ENCODE measurements around the gene VAC14. TPM values are rescaled to one million over a fixed set of nuclear protein-coding genes. Genes with fewer than 3 reads are reported as not detected.

VAC14 gene
- total and polyA plus RNA-seq, 2 of the 8 experiments (the other 6 are each of a cell fraction or from before 2014, with no cell fraction given), result 56.0 to 108 TPM

DNA sequence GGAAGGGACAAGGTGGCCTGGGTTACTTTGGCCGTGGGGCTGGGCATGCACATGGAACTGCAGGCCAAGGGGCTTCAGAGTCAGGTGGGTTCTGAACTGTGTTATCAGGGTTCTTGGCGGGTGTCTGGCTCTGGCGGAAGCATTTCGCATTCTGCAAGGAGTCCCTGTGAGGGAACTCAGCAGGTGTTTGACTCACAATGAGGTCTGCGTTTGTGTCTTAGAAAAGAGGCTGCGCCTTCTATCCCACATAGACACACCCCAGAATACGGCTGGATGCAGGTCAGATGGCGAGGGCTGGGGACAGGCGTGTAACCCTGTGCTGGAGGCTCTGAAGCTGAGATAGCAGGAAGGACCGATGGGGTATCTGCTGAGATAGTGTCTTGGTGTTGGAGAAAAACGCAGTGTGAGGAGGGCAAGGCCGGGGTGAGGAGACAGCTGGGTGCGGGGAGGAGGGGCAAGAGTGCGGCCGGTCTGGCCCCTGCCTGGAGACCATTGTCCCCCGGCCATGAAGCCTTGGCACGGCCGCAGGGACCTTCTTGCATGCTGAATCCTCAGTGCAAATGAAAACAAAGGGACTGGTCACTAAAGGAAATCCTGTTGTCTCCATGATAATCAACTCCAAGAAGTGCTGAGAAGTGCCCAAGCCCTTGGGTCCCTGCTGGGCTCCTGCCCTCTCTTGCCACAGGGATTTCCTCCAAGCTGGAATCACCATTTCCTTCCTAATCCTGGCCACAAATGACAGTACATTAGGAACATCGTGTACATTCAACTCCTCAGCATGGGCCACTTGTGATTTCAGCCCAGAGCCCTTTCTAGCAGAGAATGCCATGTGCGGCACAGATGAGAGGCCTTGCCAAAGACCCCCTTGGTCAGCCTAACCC, 92.4 kb downstream of the VAC14 start:
- H4K5ac ChIP-seq (ENCODE audit: insufficient read length, low read depth, low read length), result peak overlapping the region; percentile 22
- H3K27ac ChIP-seq (ENCODE audit: low read depth, low read length), result no peak overlapping the region
- H3K9me3 ChIP-seq (ENCODE audit: insufficient read depth in 2 of 2, low read depth in 1 of 2, low read length in 1 of 2), result no peaks in the 10 kb centered on the region
- no peak overlapping the region for H3K14ac ChIP-seq (ENCODE audit: insufficient read length)
- peak overlapping the region in 1 of 2 experiments; percentile 23; a peak in 1 of 4 replicates for H3K4me2 ChIP-seq (ENCODE audit: insufficient read depth in 1 of 2, low read depth in 2 of 2, low read length in 2 of 2)
- H3K36me3 ChIP-seq (ENCODE audit: control insufficient read depth in 2 of 4, insufficient read depth in 4 of 4, low read length in 3 of 4), result no peaks in the 10 kb centered on the region
- H3K4me3 ChIP-seq (ENCODE audit: extremely low read depth in 1 of 4, insufficient read depth in 2 of 4, low read depth in 3 of 4, low read length in 4 of 4), result no peak overlapping the region
- POLR2A ChIA-PET (ENCODE audit: partially characterized antibody), result interaction anchor here (1.1 kb wide), 1 partner anchor 17 kb away, joined by 3 read pairs; no protein-coding TSS in a partner anchor
- no peak overlapping the region for H3K4ac ChIP-seq (replicated peaks; ENCODE audit: insufficient read length, low read depth, low read length)
- H2AK5ac ChIP-seq (ENCODE audit: low read depth, low read length), result no peak overlapping the region
- H2BK5ac ChIP-seq (ENCODE audit: low read depth, low read length), result no peak overlapping the region
- H2AFZ ChIP-seq (ENCODE audit: low read length), result no peak overlapping the region
- no peak overlapping the region for H2BK120ac ChIP-seq (replicated peaks; ENCODE audit: low read depth, low read length)
- DNase-seq (ENCODE audit: low read depth in 1 of 2, low spot score in 2 of 2), result no peak
- peaks cover 2% of the 10 kb centered on the region; the same call in 1 of the 2 replicates for H3K79me1 ChIP-seq (ENCODE audit: low read depth, low read length)
- no peaks in the 10 kb centered on the region for H3K79me2 ChIP-seq (ENCODE audit: control insufficient read depth in 1 of 2, insufficient read depth in 2 of 2, low read length in 2 of 2)
- no peak for FAIRE-seq
- WGBS, 2 experiments (ENCODE audit: extremely low coverage in 1 of 2, insufficient coverage in 1 of 2, insufficient read length in 1 of 2, insufficient replicate concordance in 2 of 2, low coverage in 1 of 2, low lambda C conversion rate in 2 of 2, missing lambda C conversion rate in 1 of 2), result 77% methylated on average over 20 of the region's 20 CpGs; no CpG with 5 or more reads in 1 of the 2 experiments
- H3K56ac ChIP-seq (replicated peaks; ENCODE audit: insufficient read length, low read depth, low read length), result no peak overlapping the region
- H3K23me2 ChIP-seq (ENCODE audit: low read depth, low read length), result no peaks in the 10 kb centered on the region
- 0 out of 2 replicates have a peak overlapping the region, but pooled peaks have one; percentile 12 for H4K8ac ChIP-seq (ENCODE audit: extremely low read depth, insufficient read depth, low read length)
- no peak overlapping the region for H3K9ac ChIP-seq (replicated peaks in 1 of 4; ENCODE audit: extremely low read depth in 1 of 4, low read depth in 3 of 4, low read length in 3 of 4)
- H2BK15ac ChIP-seq (ENCODE audit: low read length), result no peak overlapping the region
- no peak overlapping the region for H3K23ac ChIP-seq (ENCODE audit: insufficient read length)
- no peak overlapping the region for H4K91ac ChIP-seq (replicated peaks; ENCODE audit: insufficient read length, low read length)
- CTCF ChIA-PET (ENCODE audit: partially characterized antibody), result interaction anchor here (0.8 to 4.0 kb wide), 6 partner anchors 22 to 353 kb away, joined by 3 to 18 read pairs (median 4); no protein-coding TSS in a partner anchor
- peaks cover 0 to 9% of the 10 kb centered on the region in 2 experiments for H4K20me1 ChIP-seq (replicated peaks in 1 of 2; ENCODE audit: control insufficient read depth in 1 of 2, insufficient read depth in 2 of 2, low read length in 2 of 2)
- peak overlapping the region; percentile 24 for H3K18ac ChIP-seq (ENCODE audit: extremely low read depth, low read length)
- peaks cover 4 to 28% (median 18%) of the 10 kb centered on the region in 4 experiments for H3K4me1 ChIP-seq (replicated peaks in 1 of 4; ENCODE audit: control insufficient read depth in 3 of 4, insufficient read depth in 4 of 4, low read length in 3 of 4)
- H3K27me3 ChIP-seq (replicated peaks in 1 of 4; ENCODE audit: control insufficient read depth in 3 of 4, extremely low read depth in 1 of 4, insufficient read depth in 3 of 4, low read length in 3 of 4), result no peaks in the 10 kb centered on the region
- no peak overlapping the region for H2BK20ac ChIP-seq (ENCODE audit: low read length)
- H2BK12ac ChIP-seq (ENCODE audit: low read depth, low read length), result 0 out of 2 replicates have a peak overlapping the region, but pooled peaks have one; percentile 13
- TF ChIP-seq KDM1A (IDR thresholded peaks at IDR 0.05; ENCODE audit: borderline replicate concordance, low read length), result no peak
- TF ChIP-seq KDM4A (IDR thresholded peaks at IDR 0.05; ENCODE audit: low read depth, low read length, severe bottlenecking), result no peak
- no peak for TF ChIP-seq CTBP2 (IDR thresholded peaks at IDR 0.05; ENCODE audit: borderline replicate concordance, insufficient read depth, insufficient read length, low read length)
- no peak for TF ChIP-seq EP300 (IDR thresholded peaks at IDR 0.05; ENCODE audit: borderline replicate concordance in 1 of 2, low read depth in 2 of 2, low read length in 2 of 2)
- no peak for TF ChIP-seq CHD2 (IDR thresholded peaks at IDR 0.05; ENCODE audit: low read length)
- no peak for TF ChIP-seq SP4 (IDR thresholded peaks at IDR 0.05; ENCODE audit: low read length)
- TF ChIP-seq BACH1 (IDR thresholded peaks at IDR 0.05; ENCODE audit: low read length), result no peak
- no peak for TF ChIP-seq EZH2 (IDR thresholded peaks at IDR 0.05; ENCODE audit: low read depth, low read length, severe bottlenecking)
- no peak for TF ChIP-seq HDAC6 (IDR thresholded peaks at IDR 0.05; ENCODE audit: low read depth, low read length)
- TF ChIP-seq BRCA1 (IDR thresholded peaks at IDR 0.05; ENCODE audit: low read depth, low read length), result no peak
- no peak for TF ChIP-seq TBP (IDR thresholded peaks at IDR 0.05; ENCODE audit: low read depth, low read length)
- TF ChIP-seq TEAD4 (IDR thresholded peaks at IDR 0.05; ENCODE audit: low read depth, low read length), result no peak
